ENCODE measurements around the gene RDX.

Gene RDX

DNA sequence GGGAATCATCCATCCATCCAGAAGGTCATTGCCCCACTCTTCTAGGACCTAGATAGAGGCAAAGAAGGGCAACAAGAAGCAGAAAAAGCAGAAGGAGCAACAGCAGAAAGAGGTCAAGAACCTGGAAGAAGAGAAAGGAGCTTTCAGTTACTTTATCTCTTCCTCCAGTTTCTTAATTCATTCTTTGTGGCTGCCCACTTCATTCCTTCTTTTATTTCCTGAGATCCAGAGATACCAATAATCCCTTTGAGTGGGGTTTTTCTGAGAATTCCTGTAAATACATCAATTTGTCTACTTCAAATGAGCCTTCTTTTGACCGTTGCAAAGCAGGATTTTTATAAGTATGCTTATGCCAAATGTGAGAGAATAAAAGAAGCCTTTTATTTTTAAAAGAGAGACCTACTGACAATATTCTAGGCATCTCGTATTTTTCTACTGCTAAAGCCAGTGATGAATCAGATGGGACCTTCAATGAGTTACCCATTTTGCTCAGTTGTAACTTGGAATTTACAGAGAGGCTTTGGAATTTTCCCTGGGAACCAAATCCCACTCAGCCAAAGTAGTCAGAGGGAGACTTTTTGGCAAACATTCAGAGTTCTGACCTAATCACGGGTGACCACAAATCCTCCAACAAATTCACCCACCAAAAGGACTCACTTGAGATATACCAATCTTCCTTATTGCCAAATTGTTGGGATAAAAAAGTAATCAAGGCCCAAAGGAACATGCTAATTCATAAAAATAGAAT is 148.3 kb downstream of the RDX start:
- Histone ChIP-seq H4K20me1 (ENCODE audit: insufficient read depth, low read length) (no peaks in the 10 kb centered on the region), H3K36me3 (ENCODE audit: insufficient read depth, low read length) (no peaks in the 10 kb centered on the region), H3K27ac (ENCODE audit: low read length) (no peak overlapping the region), H3K4me2 (ENCODE audit: insufficient read depth, low read length) (no peak overlapping the region), H3K9me3 (ENCODE audit: insufficient read depth, low read length, severe bottlenecking) (no peaks in the 10 kb centered on the region), H2AFZ (ENCODE audit: low read depth, low read length) (no peak overlapping the region), H3K4me3 (ENCODE audit: low read depth in 1 of 2, low read length in 2 of 2) (no peak overlapping the region), H3K27me3 (ENCODE audit: insufficient read depth, low read length, poor library complexity) (no peaks in the 10 kb centered on the region), H3K9ac (ENCODE audit: low read depth, low read length) (no peak overlapping the region), H3K4me1 (ENCODE audit: insufficient read depth, low read length) (no peaks in the 10 kb centered on the region), H3K79me2 (ENCODE audit: insufficient read depth, low read length) (no peaks in the 10 kb centered on the region)
- TF ChIP-seq, protein P1, sequence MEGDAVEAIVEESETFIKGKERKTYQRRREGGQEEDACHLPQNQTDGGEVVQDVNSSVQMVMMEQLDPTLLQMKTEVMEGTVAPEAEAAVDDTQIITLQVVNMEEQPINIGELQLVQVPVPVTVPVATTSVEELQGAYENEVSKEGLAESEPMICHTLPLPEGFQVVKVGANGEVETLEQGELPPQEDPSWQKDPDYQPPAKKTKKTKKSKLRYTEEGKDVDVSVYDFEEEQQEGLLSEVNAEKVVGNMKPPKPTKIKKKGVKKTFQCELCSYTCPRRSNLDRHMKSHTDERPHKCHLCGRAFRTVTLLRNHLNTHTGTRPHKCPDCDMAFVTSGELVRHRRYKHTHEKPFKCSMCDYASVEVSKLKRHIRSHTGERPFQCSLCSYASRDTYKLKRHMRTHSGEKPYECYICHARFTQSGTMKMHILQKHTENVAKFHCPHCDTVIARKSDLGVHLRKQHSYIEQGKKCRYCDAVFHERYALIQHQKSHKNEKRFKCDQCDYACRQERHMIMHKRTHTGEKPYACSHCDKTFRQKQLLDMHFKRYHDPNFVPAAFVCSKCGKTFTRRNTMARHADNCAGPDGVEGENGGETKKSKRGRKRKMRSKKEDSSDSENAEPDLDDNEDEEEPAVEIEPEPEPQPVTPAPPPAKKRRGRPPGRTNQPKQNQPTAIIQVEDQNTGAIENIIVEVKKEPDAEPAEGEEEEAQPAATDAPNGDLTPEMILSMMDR (IDR thresholded peaks at IDR 0.05; ENCODE audit: borderline replicate concordance, extremely low read depth, low read length, poor library complexity, severe bottlenecking), result no peak
- no peak for TF ChIP-seq EZH2 (IDR thresholded peaks at IDR 0.05; ENCODE audit: borderline replicate concordance, low read depth, low read length, severe bottlenecking)
- no peak for DNase-seq
- no peak for ATAC-seq (ENCODE audit: insufficient read depth, low read depth)

DNA sequence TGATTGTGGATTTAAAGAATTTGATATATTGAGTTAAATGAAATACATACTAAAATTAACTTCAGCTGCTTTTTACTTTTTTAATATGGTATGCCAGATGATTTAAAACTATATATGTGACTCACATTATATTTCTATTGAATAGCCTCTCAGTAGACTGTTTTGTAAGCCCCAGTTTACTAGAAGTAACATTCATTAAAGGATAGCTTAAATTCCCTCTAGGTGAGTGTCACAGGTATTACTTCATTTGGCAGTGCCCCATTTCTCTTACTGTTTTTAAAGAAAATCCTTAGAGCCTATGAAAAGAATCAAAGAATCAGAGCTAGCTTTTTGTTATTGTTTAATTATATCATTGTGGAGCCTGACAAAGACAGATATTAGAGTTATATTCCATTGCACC is 154.6 kb downstream of the RDX start:
- H3K4me1 ChIP-seq (ENCODE audit: insufficient read depth, low read length), result no peaks in the 10 kb centered on the region
- TF ChIP-seq EZH2 (IDR thresholded peaks at IDR 0.05; ENCODE audit: borderline replicate concordance, low read depth, low read length, severe bottlenecking), result no peak
- TF ChIP-seq, protein P1 (IDR thresholded peaks at IDR 0.05; ENCODE audit: borderline replicate concordance, extremely low read depth, low read length, poor library complexity, severe bottlenecking), result no peak
- DNase-seq, result no peak
- H3K36me3 ChIP-seq (ENCODE audit: insufficient read depth, low read length), result no peaks in the 10 kb centered on the region
- no peaks in the 10 kb centered on the region for H3K27me3 ChIP-seq (ENCODE audit: insufficient read depth, low read length, poor library complexity)
- H3K4me2 ChIP-seq (ENCODE audit: insufficient read depth, low read length), result no peak overlapping the region
- H3K4me3 ChIP-seq (ENCODE audit: low read depth in 1 of 2, low read length in 2 of 2), result no peak overlapping the region
- H3K79me2 ChIP-seq (ENCODE audit: insufficient read depth, low read length), result no peaks in the 10 kb centered on the region
- no peak for ATAC-seq (ENCODE audit: insufficient read depth, low read depth)
- H3K9me3 ChIP-seq (ENCODE audit: insufficient read depth, low read length, severe bottlenecking), result no peaks in the 10 kb centered on the region
- H3K27ac ChIP-seq (ENCODE audit: low read length), result no peak overlapping the region
- H4K20me1 ChIP-seq (ENCODE audit: insufficient read depth, low read length), result no peaks in the 10 kb centered on the region
- no peak overlapping the region for H3K9ac ChIP-seq (ENCODE audit: low read depth, low read length)
- no peak overlapping the region for H2AFZ ChIP-seq (ENCODE audit: low read depth, low read length)

DNA sequence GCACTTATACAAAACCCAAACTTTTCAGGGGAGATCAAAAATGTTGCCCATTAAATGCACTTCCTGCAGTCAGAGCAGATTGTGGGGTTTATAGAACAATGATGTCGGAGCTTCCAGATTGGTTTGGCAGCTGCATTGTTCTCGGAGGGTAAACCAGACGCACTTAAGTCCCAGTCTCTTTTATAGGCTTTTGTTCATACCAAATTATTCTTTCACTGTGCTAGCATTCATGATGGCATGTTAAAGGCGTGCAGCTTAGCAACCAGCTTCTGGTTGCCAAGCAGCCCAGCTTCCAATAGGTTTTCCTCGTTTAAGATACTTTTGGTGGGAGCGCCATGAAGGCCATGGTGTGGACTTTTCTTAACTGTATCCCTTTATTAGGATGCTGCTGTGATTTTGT is 162.3 kb downstream of the RDX start:
- H3K4me3 ChIP-seq (ENCODE audit: low read depth in 1 of 2, low read length in 2 of 2), result no peak overlapping the region
- no peaks in the 10 kb centered on the region for H3K9me3 ChIP-seq (ENCODE audit: insufficient read depth, low read length, severe bottlenecking)
- no peak overlapping the region for H3K4me2 ChIP-seq (ENCODE audit: insufficient read depth, low read length)
- H3K9ac ChIP-seq (ENCODE audit: low read depth, low read length), result no peak overlapping the region
- ATAC-seq (ENCODE audit: insufficient read depth, low read depth), result no peak
- no peak for TF ChIP-seq EZH2 (IDR thresholded peaks at IDR 0.05; ENCODE audit: borderline replicate concordance, low read depth, low read length, severe bottlenecking)
- TF ChIP-seq, protein P1 (IDR thresholded peaks at IDR 0.05; ENCODE audit: borderline replicate concordance, extremely low read depth, low read length, poor library complexity, severe bottlenecking), result no peak
- H2AFZ ChIP-seq (ENCODE audit: low read depth, low read length), result no peak overlapping the region
- H4K20me1 ChIP-seq (ENCODE audit: insufficient read depth, low read length), result no peaks in the 10 kb centered on the region
- no peak for DNase-seq
- no peaks in the 10 kb centered on the region for H3K36me3 ChIP-seq (ENCODE audit: insufficient read depth, low read length)
- H3K27ac ChIP-seq (ENCODE audit: low read length), result no peak overlapping the region
- H3K79me2 ChIP-seq (ENCODE audit: insufficient read depth, low read length), result no peaks in the 10 kb centered on the region
- H3K4me1 ChIP-seq (ENCODE audit: insufficient read depth, low read length), result no peaks in the 10 kb centered on the region
- H3K27me3 ChIP-seq (ENCODE audit: insufficient read depth, low read length, poor library complexity), result no peaks in the 10 kb centered on the region

Measured in DND-41 (cell line).